Nephron progenitor cell (in vitro differentiated cells): ENCODE results near the gene ISYNA1.
A peak's percentile ranks its signal among the peaks of the same experiment; 100 is the strongest.

Experiments
- DNase-seq: peaks from one replicate; pipeline ENCODE4 v3.0.0; 2021
- H3K27ac Mint-ChIP-seq: 2 replicates; pipeline ENCODE4 v1.8.0; 2021; ENCODE audit warnings: mild to moderate bottlenecking, moderate library complexity, mixed read lengths
- H3K27me3 Mint-ChIP-seq: 2 replicates; pipeline ENCODE4 v1.8.0; 2021; ENCODE audit warnings: mild to moderate bottlenecking, low read depth, mixed read lengths; ENCODE audit not compliant: poor library complexity
- H3K36me3 Mint-ChIP-seq: 2 replicates; pipeline ENCODE4 v1.8.0; 2021; ENCODE audit warnings: low read depth, mixed read lengths
- H3K4me1 Mint-ChIP-seq: 2 replicates; pipeline ENCODE4 v1.8.0; 2021; ENCODE audit warnings: mixed read lengths
- H3K4me3 Mint-ChIP-seq: 2 replicates; pipeline ENCODE4 v1.8.0; 2021; ENCODE audit warnings: mild to moderate bottlenecking, moderate library complexity, mixed read lengths
- H3K9me3 Mint-ChIP-seq: 2 replicates; pipeline ENCODE4 v1.8.0; 2021; ENCODE audit warnings: mild to moderate bottlenecking, moderate library complexity, mixed read lengths
- CTCF ChIP-seq: fragments of 200-600 bp; sonication (generic); IDR thresholded peaks from 2 replicates; pipeline ENCODE4 v1.5.0; 2021; ENCODE audit warnings: antibody characterized with exemption

The ISYNA1 gene

GRCh38 chr19:18470787-18471186 lies 32.9 kb upstream of the ISYNA1 start:
- peak overlapping the region; percentile 16 for H3K27ac Mint-ChIP-seq

GRCh38 chr19:18469069-18469846 lies 31.3 kb upstream of the ISYNA1 start:
- peak; percentile 79 for DNase-seq
- TF ChIP-seq CTCF, result peak; percentile 68
- no peaks in the 10 kb centered on the region for H3K9me3 Mint-ChIP-seq
- H3K36me3 Mint-ChIP-seq, result peaks cover 3% of the 10 kb centered on the region
- H3K27ac Mint-ChIP-seq, result no peak overlapping the region
- peaks cover 42% of the 10 kb centered on the region for H3K4me1 Mint-ChIP-seq
- no peaks in the 10 kb centered on the region for H3K27me3 Mint-ChIP-seq
- no peak overlapping the region for H3K4me3 Mint-ChIP-seq

More at GRCh38 chr19:18470787-18471186, 32.9 kb upstream of the ISYNA1 start:
- no peak for DNase-seq
- H3K27me3 Mint-ChIP-seq, result no peaks in the 10 kb centered on the region
- peaks cover 35% of the 10 kb centered on the region for H3K4me1 Mint-ChIP-seq
- H3K4me3 Mint-ChIP-seq, result no peak overlapping the region
- H3K36me3 Mint-ChIP-seq, result no peaks in the 10 kb centered on the region
- TF ChIP-seq CTCF, result no peak
- no peaks in the 10 kb centered on the region for H3K9me3 Mint-ChIP-seq

GRCh38 chr19:18468517-18468916 lies 30.6 kb upstream of the ISYNA1 start:
- Mint-ChIP-seq H3K27me3 (no peaks in the 10 kb centered on the region), H3K4me3 (no peak overlapping the region), H3K4me1 (peaks cover 46% of the 10 kb centered on the region), H3K27ac (no peak overlapping the region), H3K36me3 (peaks cover 3% of the 10 kb centered on the region), H3K9me3 (no peaks in the 10 kb centered on the region)
- DNase-seq, result no peak
- no peak for TF ChIP-seq CTCF

GRCh38 chr19:18467978-18468377 lies 30.0 kb upstream of the ISYNA1 start:
- no peaks in the 10 kb centered on the region for H3K9me3 Mint-ChIP-seq
- H3K27me3 Mint-ChIP-seq, result no peaks in the 10 kb centered on the region
- H3K4me3 Mint-ChIP-seq, result no peak overlapping the region
- no peak overlapping the region for H3K27ac Mint-ChIP-seq
- DNase-seq, result no peak
- peaks cover 3% of the 10 kb centered on the region for H3K36me3 Mint-ChIP-seq
- H3K4me1 Mint-ChIP-seq, result peaks cover 45% of the 10 kb centered on the region
- TF ChIP-seq CTCF, result no peak

GRCh38 chr19:18466354-18466753 lies 28.4 kb upstream of the ISYNA1 start:
- Mint-ChIP-seq H3K9me3 (no peaks in the 10 kb centered on the region), H3K27ac (no peak overlapping the region), H3K4me3 (no peak overlapping the region), H3K36me3 (peaks cover 12% of the 10 kb centered on the region), H3K4me1 (peaks cover 45% of the 10 kb centered on the region), H3K27me3 (no peaks in the 10 kb centered on the region)
- no peak for DNase-seq
- TF ChIP-seq CTCF, result no peak

- no peaks in the 10 kb centered on the region for H3K9me3 Mint-ChIP-seq
- no peak for TF ChIP-seq CTCF
- peaks cover 45% of the 10 kb centered on the region for H3K4me1 Mint-ChIP-seq
Observed at GRCh38 chr19:18465964-18466339, 28.0 kb upstream of the ISYNA1 start.

More at GRCh38 chr19:18465964-18466339, 28.0 kb upstream of the ISYNA1 start:
- no peak overlapping the region for H3K4me3 Mint-ChIP-seq
- H3K27me3 Mint-ChIP-seq, result no peaks in the 10 kb centered on the region
- DNase-seq, result no peak
- H3K27ac Mint-ChIP-seq, result no peak overlapping the region
- H3K36me3 Mint-ChIP-seq, result peaks cover 12% of the 10 kb centered on the region
